ENCODE data around the gene SERPINB2. TPM values are rescaled to one million over a fixed set of nuclear protein-coding genes. Genes with fewer than 3 reads are reported as not detected.
"Not testable (repeated sequence)": the region's sequence is repeated elsewhere in the genome, so short reads cannot be mapped to it uniquely, and the experiment has no call there.

The SERPINB2 gene
- total RNA-seq, 4 donors from 2014 or later: 138 to 309 (median 189) TPM

- intact Hi-C loops (cut with DNase I): no loop called here
- H3K36me3 ChIP-seq: no peaks in the 10 kb centered on the region
- 83 to 84% methylated on average over 2 of the region's 2 CpGs for WGBS, 2 donors
- H3K27ac ChIP-seq: no peak overlapping the region
- TF ChIP-seq CTCF (IDR thresholded peaks at IDR 0.05) (no peak), POLR2A (IDR thresholded peaks at IDR 0.05) (no peak)
- no peaks in the 10 kb centered on the region for H3K27me3 ChIP-seq
- no peak for DNase-seq
- no peaks in the 10 kb centered on the region for H3K4me1 ChIP-seq
- H3K4me3 ChIP-seq: no peak overlapping the region
- H3K9me3 ChIP-seq: no peaks in the 10 kb centered on the region
Measured at GRCh38 chr18:63922049-63922448, 34.5 kb downstream of the SERPINB2 start.

- Histone ChIP-seq H3K36me3 (no peaks in the 10 kb centered on the region), H3K9me3 (no peaks in the 10 kb centered on the region), H3K27me3 (no peaks in the 10 kb centered on the region), H3K4me3 (no peak overlapping the region), H3K27ac (no peak overlapping the region), H3K4me1 (no peaks in the 10 kb centered on the region)
- TF ChIP-seq POLR2A (IDR thresholded peaks at IDR 0.05): no peak
- TF ChIP-seq CTCF (IDR thresholded peaks at IDR 0.05): no peak
- DNase-seq: no peak
- 40 to 58% methylated on average over 1 of the region's 1 CpG for WGBS, 2 donors
- intact Hi-C loops (cut with DNase I): no loop called here
Measured at GRCh38 chr18:63924551-63924950, 37.0 kb downstream of the SERPINB2 start.

- no peaks in the 10 kb centered on the region for H3K4me1 ChIP-seq
- no peak for DNase-seq
- TF ChIP-seq CTCF (IDR thresholded peaks at IDR 0.05): no peak
- no peak for TF ChIP-seq POLR2A (IDR thresholded peaks at IDR 0.05)
- WGBS, 2 donors: 64 to 66% methylated on average over 8 of the region's 8 CpGs
- H3K36me3 ChIP-seq: no peaks in the 10 kb centered on the region
- intact Hi-C loops (cut with DNase I): no loop called here
- no peaks in the 10 kb centered on the region for H3K9me3 ChIP-seq
- no peak overlapping the region for H3K4me3 ChIP-seq
- no peaks in the 10 kb centered on the region for H3K27me3 ChIP-seq
- H3K27ac ChIP-seq: no peak overlapping the region
Measured at GRCh38 chr18:63928331-63928730, 40.8 kb downstream of the SERPINB2 start.

GRCh38 chr18:63929369-63929768 lies 41.9 kb downstream of the SERPINB2 start:
- H3K36me3 ChIP-seq; intact Hi-C loops (cut with DNase I); H3K4me1 ChIP-seq; H3K27ac ChIP-seq; H3K4me3 ChIP-seq; H3K9me3 ChIP-seq; H3K27me3 ChIP-seq; DNase-seq: not testable (repeated sequence)

- peaks cover 0 to 2% (median 0%) of the 10 kb centered on the region in 3 donors for H3K4me1 ChIP-seq
- intact Hi-C loops (cut with DNase I): loop anchor here (10.0 kb wide), 1 partner anchor 76 kb away; no protein-coding TSS in a partner anchor
- no peaks in the 10 kb centered on the region for H3K36me3 ChIP-seq
- H3K4me3 ChIP-seq: no peak overlapping the region
- H3K27ac ChIP-seq: no peak overlapping the region
- no peaks in the 10 kb centered on the region for H3K27me3 ChIP-seq
- H3K9me3 ChIP-seq: no peaks in the 10 kb centered on the region
- no peak for DNase-seq
- WGBS, 2 donors: 78 to 83% methylated on average over 3 of the region's 3 CpGs
- TF ChIP-seq CTCF (IDR thresholded peaks at IDR 0.05) (no peak), POLR2A (IDR thresholded peaks at IDR 0.05) (no peak)
Measured at GRCh38 chr18:63930773-63931354, 43.4 kb downstream of the SERPINB2 start.

All from esophagus squamous epithelium (tissue), 5 donors.